HG03097 (cell line): Measurements from ENCODE around the gene BSN.

Experiments used
- ATAC-seq: cut with Tn5 transposase; IDR thresholded peaks from one replicate; pipeline ENCODE4 v1.9.1; 2021; ENCODE audit not compliant: unreplicated experiment, low FRiP score

Gene BSN

DNA sequence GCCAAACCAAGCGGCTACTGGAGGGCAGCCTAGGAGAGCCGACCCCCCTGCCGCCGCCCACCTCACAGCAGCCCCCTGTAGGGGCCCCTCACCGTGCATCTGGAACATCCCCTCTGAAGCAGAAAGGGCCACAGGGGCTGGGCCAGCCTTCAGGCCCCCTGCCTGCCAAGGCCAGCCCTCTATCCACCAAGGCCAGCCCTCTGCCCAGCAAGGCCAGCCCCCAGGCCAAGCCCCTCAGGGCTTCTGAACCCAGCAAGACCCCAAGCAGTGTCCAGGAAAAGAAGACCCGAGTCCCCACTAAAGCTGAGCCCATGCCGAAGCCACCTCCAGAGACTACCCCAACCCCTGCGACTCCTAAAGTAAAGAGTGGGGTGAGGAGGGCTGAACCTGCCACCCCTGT lies 96.4 kb downstream of the BSN start:
- no peak for ATAC-seq

DNA sequence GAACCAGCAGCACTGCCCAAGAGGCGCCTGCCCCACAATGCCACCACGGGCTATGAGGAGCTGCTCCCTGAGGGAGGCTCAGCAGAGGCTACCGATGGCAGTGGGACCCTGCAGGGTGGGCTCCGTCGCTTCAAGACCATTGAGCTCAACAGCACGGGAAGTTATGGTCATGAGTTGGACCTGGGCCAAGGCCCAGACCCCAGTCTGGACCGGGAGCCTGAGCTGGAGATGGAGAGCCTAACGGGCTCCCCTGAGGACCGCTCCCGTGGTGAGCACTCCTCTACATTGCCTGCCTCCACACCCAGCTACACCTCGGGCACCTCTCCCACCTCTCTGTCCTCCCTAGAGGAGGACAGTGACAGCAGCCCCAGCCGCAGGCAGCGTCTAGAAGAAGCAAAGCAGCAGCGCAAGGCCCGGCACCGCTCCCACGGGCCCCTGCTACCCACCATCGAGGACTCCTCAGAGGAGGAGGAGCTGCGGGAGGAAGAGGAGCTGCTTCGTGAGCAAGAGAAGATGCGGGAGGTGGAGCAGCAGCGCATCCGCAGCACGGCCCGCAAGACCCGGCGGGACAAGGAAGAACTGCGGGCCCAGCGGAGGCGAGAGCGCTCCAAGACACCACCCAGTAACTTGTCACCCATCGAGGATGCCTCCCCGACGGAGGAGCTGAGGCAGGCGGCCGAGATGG lies 98.1 kb downstream of the BSN start:
- ATAC-seq, result no peak

DNA sequence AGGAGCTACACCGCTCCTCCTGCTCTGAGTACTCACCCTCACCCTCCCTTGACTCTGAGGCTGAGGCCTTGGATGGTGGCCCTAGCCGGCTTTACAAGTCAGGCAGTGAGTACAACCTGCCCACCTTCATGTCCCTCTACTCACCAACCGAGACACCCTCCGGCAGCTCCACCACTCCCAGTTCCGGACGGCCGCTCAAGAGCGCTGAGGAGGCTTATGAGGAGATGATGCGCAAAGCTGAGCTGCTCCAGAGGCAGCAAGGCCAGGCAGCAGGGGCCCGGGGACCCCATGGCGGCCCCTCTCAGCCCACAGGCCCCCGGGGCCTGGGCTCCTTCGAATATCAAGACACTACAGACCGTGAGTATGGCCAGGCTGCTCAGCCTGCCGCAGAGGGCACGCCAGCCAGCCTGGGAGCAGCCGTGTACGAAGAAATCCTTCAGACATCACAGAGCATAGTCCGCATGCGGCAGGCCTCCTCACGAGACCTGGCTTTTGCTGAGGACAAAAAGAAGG lies 98.7 kb downstream of the BSN start:
- no peak for ATAC-seq

DNA sequence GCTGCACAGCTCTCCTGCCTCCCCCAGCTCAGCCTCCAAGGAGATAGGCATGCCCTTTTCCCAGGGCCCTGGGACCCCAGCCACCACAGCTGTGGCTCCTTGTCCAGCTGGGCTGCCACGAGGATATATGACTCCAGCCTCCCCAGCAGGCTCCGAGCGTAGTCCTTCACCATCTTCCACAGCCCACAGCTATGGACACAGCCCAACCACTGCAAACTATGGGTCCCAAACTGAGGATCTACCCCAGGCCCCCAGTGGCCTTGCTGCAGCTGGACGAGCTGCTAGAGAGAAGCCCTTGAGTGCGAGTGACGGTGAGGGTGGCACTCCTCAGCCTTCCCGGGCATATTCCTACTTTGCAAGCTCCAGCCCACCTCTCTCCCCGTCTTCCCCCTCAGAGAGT lies 99.3 kb downstream of the BSN start:
- no peak for ATAC-seq

DNA sequence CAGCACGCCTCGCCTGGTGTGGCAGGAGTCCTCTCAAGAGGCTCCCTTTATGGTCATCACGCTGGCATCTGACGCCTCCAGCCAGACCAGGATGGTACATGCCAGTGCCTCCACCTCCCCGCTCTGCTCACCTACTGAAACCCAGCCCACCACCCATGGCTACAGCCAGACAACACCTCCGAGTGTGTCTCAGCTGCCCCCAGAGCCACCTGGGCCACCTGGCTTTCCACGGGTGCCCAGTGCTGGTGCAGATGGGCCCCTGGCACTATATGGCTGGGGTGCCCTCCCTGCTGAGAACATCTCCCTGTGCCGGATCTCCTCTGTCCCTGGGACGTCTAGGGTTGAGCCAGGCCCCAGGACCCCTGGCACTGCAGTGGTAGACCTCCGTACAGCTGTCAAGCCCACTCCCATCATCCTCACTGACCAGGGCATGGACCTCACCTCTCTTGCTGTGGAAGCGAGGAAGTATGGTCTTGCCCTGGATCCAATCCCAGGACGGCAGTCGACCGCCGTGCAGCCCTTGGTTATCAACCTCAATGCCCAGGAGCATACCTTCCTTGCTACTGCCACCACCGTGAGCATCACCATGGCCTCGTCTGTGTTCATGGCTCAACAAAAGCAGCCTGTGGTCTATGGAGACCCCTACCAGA lies 100.0 kb downstream of the BSN start:
- no peak for ATAC-seq

DNA sequence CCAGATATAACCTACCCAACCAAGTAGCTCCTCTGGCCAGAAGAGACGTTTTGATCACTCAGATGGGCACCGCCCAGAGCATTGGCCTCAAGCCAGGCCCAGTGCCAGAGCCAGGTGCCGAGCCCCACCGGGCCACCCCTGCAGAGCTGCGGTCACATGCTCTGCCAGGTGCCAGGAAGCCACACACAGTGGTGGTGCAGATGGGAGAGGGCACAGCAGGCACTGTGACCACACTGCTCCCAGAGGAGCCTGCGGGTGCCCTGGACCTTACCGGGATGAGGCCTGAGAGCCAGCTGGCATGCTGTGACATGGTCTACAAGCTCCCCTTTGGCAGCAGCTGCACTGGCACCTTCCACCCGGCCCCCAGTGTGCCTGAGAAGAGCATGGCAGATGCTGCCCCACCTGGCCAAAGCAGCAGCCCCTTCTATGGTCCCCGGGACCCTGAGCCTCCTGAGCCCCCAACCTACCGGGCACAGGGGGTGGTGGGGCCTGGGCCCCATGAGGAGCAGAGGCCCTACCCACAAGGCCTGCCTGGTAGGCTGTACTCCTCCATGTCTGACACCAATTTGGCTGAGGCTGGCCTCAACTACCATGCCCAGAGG lies 100.8 kb downstream of the BSN start:
- no peak for ATAC-seq

DNA sequence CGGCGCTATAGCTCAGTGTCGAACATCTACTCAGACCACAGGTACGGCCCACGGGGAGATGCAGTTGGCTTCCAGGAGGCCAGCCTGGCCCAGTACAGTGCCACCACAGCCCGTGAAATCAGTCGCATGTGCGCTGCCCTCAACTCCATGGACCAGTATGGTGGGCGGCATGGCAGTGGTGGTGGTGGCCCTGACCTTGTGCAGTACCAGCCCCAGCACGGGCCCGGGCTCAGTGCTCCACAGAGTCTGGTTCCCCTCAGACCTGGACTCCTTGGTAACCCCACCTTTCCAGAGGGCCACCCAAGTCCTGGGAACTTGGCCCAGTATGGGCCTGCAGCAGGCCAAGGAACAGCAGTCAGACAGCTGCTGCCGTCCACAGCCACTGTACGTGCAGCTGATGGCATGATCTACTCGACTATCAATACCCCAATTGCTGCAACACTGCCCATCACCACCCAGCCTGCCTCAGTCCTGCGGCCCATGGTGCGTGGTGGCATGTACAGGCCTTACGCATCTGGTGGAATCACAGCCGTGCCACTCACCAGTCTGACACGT lies 101.5 kb downstream of the BSN start:
- ATAC-seq, result no peak

DNA sequence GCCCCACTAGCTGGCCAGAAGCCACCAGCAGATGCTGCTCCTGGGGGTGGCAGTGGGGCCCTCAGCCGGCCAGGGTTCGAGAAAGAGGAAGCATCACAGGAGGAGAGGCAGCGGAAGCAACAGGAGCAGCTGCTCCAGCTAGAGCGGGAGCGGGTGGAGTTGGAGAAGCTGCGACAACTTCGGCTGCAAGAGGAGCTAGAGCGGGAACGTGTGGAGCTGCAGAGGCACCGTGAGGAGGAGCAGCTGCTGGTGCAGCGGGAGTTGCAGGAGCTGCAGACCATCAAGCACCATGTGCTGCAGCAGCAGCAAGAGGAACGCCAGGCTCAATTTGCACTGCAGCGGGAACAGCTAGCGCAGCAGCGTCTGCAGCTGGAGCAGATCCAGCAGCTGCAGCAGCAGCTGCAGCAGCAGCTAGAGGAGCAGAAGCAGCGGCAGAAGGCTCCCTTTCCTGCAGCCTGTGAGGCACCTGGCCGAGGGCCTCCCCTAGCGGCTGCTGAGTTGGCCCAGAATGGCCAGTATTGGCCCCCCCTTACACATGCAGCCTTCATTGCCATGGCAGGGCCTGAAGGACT lies 102.3 kb downstream of the BSN start:
- no peak for ATAC-seq

DNA sequence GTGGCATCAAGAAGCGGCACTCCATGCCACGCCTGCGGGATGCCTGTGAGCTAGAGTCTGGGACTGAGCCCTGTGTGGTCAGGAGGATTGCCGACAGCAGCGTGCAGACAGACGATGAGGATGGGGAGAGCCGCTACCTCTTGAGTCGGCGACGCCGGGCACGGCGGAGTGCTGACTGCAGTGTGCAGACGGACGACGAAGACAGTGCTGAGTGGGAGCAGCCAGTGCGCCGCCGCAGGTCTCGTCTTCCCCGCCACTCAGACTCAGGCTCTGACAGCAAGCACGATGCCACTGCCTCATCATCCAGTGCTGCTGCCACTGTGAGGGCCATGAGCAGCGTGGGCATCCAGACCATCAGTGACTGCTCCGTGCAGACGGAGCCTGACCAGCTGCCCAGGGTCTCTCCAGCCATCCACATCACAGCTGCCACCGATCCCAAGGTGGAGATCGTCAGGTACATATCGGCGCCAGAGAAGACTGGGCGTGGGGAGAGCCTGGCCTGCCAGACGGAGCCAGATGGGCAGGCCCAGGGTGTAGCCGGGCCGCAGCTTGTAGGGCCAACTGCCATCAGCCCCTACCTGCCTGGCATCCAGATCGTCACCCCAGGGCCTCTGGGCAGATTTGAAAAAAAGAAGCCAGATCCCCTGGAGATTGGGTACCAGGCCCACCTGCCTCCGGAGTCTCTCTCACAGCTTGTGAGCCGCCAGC lies 103.1 kb downstream of the BSN start:
- no peak for ATAC-seq

DNA sequence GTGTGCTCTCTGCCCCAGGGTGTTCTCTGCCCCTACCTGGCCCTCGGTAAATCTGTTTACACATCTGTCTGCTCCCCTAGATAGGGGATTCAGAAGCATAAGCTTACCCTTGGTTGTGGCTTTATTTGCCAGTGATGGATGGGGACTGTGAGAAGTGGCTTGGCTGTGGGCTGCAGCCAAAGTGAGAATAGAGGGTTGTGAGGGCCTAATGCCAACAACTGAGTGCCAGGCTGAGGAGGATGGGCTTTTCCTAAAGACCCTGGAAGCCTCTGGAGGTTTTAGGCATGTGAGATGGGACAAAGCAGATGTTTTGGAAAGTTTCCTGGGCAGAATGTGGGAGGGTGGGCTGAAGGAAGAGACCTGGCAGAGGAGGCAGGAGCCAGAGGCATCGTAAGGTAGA lies 104.4 kb downstream of the BSN start:
- no peak for ATAC-seq

DNA sequence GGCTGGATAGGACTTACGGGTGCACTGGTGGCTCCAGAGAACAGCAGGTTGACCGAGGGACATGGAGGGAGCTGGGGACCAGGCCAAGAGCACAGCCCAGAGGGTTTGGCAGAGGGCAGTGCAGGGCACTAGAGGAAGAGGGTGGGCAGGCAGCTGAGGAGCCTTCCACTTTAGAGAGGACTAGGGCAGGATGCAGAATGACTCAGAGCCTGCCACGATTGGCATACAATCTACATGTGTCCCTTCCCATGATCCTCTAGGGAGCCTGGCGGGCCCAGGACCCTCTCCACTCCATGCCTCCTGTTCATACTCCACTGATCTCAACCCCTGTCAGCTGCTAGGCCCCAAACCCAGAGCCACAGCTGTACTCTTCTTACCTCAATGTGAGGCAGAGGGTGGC lies 105.5 kb downstream of the BSN start:
- no peak for ATAC-seq

DNA sequence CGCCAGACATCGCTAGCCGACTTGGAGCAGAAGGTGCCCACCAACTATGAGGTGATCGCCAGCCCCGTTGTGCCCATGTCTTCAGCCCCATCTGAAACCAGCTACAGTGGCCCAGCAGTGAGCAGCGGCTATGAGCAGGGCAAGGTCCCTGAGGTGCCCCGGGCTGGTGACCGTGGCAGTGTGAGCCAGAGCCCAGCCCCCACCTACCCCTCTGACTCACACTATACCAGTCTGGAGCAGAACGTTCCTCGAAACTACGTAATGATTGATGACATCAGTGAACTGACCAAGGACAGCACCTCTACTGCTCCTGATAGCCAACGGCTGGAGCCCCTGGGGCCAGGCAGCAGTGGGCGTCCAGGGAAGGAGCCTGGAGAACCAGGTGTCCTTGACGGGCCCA lies 107.0 kb downstream of the BSN start:
- ATAC-seq, result no peak

DNA sequence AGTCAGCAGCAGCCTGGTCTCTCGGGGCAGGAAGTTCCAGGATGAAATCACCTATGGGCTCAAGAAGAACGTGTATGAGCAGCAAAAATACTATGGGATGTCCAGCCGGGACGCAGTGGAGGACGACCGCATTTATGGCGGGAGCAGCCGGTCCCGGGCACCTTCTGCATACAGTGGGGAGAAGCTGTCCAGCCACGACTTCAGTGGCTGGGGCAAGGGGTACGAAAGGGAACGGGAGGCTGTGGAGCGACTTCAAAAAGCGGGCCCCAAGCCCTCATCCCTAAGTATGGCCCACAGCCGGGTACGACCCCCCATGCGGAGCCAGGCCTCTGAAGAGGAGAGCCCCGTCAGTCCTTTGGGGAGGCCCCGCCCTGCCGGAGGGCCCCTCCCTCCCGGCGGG lies 107.7 kb downstream of the BSN start:
- ATAC-seq, result no peak

DNA sequence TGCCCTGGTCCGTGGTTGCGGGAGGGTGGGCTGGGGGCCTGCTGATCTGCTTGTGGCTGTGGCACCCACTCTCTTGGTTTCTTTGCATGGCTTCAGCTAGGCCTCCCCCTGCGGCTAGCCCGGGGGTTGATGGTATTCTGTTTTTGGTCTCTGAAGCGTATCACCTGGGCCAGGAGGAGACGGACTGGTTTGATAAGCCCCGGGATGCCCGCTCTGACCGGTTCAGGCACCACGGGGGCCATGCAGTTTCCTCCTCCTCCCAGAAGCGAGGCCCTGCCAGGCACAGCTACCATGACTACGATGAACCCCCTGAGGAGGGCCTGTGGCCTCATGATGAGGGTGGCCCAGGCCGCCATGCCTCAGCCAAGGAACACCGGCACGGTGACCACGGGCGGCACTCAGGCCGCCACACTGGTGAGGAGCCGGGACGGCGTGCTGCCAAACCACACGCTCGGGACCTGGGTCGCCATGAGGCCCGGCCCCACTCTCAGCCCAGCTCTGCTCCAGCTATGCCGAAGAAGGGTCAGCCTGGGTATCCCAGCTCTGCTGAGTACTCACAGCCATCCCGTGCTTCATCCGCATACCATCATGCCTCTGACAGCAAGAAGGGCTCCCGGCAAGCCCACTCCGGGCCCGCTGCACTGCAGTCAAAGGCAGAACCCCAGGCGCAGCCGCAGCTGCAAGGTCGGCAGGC lies 108.6 kb downstream of the BSN start:
- no peak for ATAC-seq

DNA sequence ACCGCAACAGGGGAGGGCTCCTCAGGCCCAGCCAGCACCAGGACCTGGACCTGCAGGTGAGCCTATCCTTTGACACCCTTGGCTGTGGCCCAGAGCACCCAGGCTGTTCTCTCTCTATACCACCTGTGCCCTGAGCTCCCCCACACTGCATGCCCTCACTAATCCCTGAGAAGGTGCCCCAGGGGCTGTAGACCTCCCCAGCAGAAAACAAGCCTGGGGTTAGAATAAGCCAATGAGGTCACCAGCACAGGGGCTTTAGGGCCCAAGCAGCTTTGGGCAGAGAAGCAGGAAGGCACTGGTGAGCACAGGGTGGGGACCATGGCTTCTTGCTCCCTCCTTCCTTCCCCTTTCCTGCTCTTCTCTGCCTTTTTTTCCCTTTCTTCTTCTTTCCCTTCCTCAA lies 109.6 kb downstream of the BSN start:
- ATAC-seq, result no peak

DNA sequence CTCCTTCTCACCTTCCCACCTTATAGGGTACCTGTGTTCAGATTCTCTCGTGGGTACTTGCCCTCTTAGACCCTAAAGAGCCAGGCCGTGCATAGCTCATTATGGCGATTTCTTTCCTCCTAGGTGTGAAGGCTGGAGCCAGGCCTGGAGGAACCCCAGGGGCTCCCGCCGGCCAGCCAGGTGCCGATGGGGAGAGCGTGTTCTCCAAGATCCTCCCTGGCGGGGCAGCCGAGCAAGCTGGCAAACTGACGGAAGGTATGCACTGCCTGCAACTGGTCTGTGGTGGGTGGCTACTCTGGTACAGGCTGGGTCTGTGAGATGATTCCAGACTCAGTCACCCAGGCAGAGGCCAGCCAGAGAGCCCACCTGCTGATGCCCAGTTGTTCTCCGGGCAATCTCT lies 110.0 kb downstream of the BSN start:
- no peak for ATAC-seq

DNA sequence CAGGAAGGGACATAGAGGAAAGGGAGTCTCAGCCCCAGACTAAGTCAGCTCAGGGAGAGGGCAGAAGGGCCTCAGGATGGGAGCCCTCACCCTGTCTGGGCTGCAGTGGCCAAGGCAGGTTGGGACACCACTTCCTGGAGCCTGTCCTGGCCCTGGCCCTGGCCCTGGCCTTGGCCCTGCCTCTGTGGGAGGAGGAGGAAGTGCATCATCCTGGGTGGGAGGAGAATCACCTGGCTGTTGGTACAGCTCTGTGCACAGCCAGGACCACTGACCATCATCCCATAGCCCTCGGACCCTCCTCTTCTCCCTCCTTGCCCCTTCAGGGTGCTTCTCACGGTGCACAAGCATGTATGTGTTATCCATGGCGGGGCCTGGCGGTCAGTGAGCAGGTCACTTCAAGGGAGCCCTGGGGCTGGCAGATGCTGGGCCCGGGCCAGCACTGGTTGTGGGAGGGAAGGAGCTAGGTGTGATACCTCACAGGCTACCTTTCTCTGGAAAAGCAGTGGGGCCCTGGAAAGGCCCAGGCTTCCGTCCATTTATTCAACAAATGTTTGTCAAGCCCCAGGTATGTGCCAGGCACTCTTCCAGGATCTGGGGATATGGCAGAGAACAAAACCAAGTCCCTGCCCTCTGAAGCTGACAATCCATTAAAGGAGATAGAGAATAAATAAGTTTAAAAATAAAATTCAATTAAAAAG lies 111.7 kb downstream of the BSN start:
- no peak for ATAC-seq

DNA sequence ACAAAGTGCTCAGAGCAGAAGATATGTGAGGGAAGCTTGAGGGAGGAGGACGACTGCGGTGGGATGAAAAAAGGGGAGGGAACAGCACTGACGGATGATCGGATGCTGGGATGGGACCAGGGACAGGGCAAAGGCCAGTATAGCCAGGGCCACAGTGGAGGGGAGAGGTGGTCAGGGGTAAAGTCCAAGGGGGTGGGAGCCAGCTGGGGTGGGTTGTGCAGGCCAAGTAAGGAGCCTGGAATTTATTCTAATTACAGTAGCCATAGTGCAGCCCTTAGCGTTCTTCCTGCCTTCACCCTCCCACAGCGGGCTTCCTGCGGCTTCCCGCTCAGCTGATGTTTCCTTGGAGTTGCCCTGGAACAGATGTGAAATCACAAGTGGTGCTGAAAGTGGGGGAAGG lies 112.3 kb downstream of the BSN start:
- ATAC-seq, result no peak

DNA sequence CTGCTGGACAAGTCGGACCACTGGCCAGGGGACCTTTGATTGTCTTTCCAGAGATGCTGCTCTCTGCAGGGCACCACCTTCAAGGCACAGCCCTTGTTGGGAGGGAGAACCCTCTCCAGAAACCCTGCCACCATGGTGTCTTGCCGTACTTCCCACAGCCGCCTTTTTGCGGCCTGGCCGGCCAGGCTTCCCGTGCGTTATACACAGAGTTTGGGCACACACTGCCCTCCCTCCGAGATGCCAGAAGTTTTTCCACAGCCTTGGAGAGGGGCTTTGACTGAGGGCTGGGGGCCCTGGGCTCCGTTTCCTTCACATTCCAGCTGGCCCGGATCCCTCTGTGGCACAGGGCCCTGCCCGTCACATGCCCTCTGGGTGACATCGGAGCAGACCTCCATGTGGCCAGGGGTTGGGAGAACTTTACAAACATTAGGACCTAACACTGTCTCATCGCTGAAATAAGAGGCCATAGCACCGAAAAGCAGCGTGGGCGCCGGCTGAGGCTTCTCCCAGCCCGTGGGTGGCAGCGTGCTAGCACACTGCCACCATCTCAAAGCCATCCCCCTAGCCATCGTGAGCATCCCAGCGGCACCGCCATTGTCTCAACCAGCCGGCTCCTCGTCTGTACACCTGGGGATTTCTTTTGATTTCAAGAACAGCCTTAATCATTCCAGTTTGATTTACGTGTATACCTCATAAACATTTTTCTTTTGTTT lies 113.6 kb downstream of the BSN start:
- no peak for ATAC-seq
